ENCODE results near the gene ADGB. TPM values are rescaled to one million over a fixed set of nuclear protein-coding genes. Genes with fewer than 3 reads are reported as not detected.

ADGB gene
- total and polyA plus RNA-seq, 2 of the 13 experiments (the other 11 are each of a cell fraction or from before 2014, with no cell fraction given) = not detected

DNA sequence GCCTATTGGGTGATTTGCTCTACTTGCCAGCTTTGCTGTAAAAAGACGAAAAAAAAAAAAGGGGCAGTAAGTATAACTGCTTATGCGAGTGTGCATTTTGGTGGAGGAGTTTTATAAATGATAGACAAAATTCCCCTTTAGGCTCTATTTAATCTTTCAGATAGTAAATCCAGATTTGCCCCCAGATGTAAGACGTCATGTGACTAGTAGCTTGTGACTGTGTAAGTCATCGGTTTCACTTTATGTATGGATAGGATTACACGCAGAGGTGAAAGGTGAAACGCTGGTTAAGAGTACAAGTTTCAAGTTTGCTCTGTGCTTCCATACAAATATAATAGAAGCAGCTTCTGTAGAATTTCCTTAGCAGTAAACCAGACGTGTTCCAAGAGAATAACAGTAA, 47.2 kb upstream of the ADGB start (continued):
- TF ChIP-seq, protein P1, sequence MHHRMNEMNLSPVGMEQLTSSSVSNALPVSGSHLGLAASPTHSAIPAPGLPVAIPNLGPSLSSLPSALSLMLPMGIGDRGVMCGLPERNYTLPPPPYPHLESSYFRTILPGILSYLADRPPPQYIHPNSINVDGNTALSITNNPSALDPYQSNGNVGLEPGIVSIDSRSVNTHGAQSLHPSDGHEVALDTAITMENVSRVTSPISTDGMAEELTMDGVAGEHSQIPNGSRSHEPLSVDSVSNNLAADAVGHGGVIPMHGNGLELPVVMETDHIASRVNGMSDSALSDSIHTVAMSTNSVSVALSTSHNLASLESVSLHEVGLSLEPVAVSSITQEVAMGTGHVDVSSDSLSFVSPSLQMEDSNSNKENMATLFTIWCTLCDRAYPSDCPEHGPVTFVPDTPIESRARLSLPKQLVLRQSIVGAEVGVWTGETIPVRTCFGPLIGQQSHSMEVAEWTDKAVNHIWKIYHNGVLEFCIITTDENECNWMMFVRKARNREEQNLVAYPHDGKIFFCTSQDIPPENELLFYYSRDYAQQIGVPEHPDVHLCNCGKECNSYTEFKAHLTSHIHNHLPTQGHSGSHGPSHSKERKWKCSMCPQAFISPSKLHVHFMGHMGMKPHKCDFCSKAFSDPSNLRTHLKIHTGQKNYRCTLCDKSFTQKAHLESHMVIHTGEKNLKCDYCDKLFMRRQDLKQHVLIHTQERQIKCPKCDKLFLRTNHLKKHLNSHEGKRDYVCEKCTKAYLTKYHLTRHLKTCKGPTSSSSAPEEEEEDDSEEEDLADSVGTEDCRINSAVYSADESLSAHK (CRISPR knock-in tag; IDR thresholded peaks at IDR 0.05; ENCODE audit: borderline replicate concordance) = no peak
- TF ChIP-seq ZNF207 (IDR thresholded peaks at IDR 0.05; ENCODE audit: borderline replicate concordance) (no peak), SNAI1 (CRISPR knock-in tag; IDR thresholded peaks at IDR 0.05; ENCODE audit: borderline replicate concordance) (no peak)

DNA sequence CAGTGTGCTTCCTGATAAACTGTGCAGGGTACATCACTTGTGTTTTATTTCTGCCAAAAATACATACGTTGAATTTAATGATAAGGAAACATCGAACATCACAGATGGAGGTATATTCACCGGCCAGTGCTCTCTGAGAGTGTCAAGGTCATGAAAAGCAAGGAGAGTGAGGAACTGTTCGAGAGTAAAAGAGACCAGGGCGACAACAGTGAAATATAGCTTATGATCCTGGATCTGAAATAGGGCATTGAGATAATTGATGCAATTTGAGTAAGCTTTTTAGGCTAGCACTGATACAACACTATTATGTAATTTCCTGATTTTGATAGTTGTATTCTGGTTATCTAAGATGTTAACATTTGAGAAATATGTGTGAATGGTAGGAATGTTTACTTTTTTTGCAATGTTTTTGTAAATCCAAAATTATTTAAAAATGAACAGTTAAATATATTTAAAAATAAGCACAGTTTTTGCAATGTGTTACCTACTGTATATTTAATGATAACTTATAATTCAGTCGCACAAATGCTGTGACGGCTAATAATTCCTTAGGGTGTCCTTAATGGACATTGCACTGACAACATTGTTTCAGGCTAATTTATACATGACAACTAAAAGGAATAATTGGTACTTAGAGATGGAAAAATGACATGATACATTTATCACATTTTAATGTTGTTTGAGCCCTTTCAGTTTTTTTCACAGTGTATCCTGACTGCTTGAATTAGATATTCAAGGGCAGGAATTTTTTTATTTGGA, 45.2 kb upstream of the ADGB start:
- DNase-seq (ENCODE audit: low spot score) = no peak
- no peaks in the 10 kb centered on the region for H3K27me3 ChIP-seq (ENCODE audit: control insufficient read depth in 1 of 2, insufficient read depth in 2 of 2, low read length in 2 of 2)
- CTCF ChIA-PET (ENCODE audit: low intra/inter-chr PET ratio, low total read pairs) = no interaction called here
- no peak overlapping the region for H3K9ac ChIP-seq (ENCODE audit: insufficient read depth, low read depth, low read length)
- H3K4me1 ChIP-seq (ENCODE audit: insufficient read depth, low read length) = no peaks in the 10 kb centered on the region
- H3K9me3 ChIP-seq (ENCODE audit: low read length) = no peaks in the 10 kb centered on the region
- peaks cover 10 to 43% of the 10 kb centered on the region in 2 experiments for H3K36me3 ChIP-seq (replicated peaks in 1 of 2; ENCODE audit: control insufficient read depth in 1 of 2, insufficient read depth in 2 of 2, low read length in 2 of 2)
- H2AFZ ChIP-seq (ENCODE audit: low read length) = no peak overlapping the region
- BruUV-seq (replicated peaks) = no TSS peak
- H3K79me2 ChIP-seq (ENCODE audit: insufficient read depth, low read length) = peaks cover 10% of the 10 kb centered on the region
- FAIRE-seq = no peak
- no peak overlapping the region for H3K27ac ChIP-seq (ENCODE audit: extremely low read length, insufficient read depth, low read length)
- no peak overlapping the region for H3K4me2 ChIP-seq (ENCODE audit: low read depth, low read length)
- POLR2A ChIA-PET = no interaction called here
- no peak for ATAC-seq
- intact Hi-C loops (cut with micrococcal nuclease; ENCODE audit: unreplicated experiment) (no loop called here), in situ Hi-C loops (cut with HindIII; ENCODE audit: extremely low pct_ligation_motif_present, low pct_unique_long_range_greater_than_20kb) (no loop called here)
- 0 out of 2 replicates have a peak, but pooled peaks cover 3% of the 10 kb centered on the region for H4K20me1 ChIP-seq (ENCODE audit: insufficient read depth, low read length)
- H3K4me3 ChIP-seq (replicated peaks in 1 of 3; ENCODE audit: insufficient read depth in 1 of 3, low read depth in 2 of 3, low read length in 3 of 3) = no peak overlapping the region
- 97% methylated on average over 7 of the region's 7 CpGs for WGBS (ENCODE audit: low lambda C conversion rate)
- no peak for TF ChIP-seq ZNF274 (CRISPR knock-in tag; IDR thresholded peaks at IDR 0.05)
- no peak for TF ChIP-seq CCDC6 (CRISPR knock-in tag; IDR thresholded peaks at IDR 0.05)
- no peak for TF ChIP-seq ZNF598 (CRISPR knock-in tag; IDR thresholded peaks at IDR 0.05; ENCODE audit: borderline replicate concordance)
- TF ChIP-seq KDM1A (CRISPR knock-in tag; IDR thresholded peaks at IDR 0.05) = no peak
- TF ChIP-seq, protein P2, sequence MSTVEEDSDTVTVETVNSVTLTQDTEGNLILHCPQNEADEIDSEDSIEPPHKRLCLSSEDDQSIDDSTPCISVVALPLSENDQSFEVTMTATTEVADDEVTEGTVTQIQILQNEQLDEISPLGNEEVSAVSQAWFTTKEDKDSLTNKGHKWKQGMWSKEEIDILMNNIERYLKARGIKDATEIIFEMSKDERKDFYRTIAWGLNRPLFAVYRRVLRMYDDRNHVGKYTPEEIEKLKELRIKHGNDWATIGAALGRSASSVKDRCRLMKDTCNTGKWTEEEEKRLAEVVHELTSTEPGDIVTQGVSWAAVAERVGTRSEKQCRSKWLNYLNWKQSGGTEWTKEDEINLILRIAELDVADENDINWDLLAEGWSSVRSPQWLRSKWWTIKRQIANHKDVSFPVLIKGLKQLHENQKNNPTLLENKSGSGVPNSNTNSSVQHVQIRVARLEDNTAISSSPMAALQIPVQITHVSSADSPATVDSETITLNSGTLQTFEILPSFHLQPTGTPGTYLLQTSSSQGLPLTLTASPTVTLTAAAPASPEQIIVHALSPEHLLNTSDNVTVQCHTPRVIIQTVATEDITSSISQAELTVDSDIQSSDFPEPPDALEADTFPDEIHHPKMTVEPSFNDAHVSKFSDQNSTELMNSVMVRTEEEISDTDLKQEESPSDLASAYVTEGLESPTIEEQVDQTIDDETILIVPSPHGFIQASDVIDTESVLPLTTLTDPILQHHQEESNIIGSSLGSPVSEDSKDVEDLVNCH (CRISPR knock-in tag; IDR thresholded peaks at IDR 0.05) = no peak
- TF ChIP-seq, protein P3, sequence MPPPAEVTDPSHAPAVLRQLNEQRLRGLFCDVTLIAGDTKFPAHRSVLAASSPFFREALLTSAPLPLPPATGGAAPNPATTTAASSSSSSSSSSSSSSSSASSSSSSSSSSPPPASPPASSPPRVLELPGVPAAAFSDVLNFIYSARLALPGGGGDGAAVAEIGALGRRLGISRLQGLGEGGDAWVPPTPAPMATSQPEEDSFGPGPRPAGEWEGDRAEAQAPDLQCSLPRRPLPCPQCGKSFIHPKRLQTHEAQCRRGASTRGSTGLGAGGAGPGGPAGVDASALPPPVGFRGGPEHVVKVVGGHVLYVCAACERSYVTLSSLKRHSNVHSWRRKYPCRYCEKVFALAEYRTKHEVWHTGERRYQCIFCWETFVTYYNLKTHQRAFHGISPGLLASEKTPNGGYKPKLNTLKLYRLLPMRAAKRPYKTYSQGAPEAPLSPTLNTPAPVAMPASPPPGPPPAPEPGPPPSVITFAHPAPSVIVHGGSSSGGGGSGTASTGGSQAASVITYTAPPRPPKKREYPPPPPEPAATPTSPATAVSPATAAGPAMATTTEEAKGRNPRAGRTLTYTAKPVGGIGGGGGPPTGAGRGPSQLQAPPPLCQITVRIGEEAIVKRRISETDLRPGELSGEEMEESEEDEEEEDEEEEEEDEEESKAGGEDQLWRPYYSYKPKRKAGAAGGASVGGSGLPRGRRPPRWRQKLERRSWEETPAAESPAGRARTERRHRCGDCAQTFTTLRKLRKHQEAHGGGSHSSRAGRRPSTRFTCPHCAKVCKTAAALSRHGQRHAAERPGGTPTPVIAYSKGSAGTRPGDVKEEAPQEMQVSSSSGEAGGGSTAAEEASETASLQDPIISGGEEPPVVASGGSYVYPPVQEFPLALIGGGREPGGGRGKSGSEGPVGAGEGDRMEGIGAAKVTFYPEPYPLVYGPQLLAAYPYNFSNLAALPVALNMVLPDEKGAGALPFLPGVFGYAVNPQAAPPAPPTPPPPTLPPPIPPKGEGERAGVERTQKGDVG (CRISPR knock-in tag; IDR thresholded peaks at IDR 0.05; ENCODE audit: borderline replicate concordance) = no peak
- no peak for TF ChIP-seq ZNF552 (CRISPR knock-in tag; IDR thresholded peaks at IDR 0.05; ENCODE audit: borderline replicate concordance)
- no peak for TF ChIP-seq ZNF674 (CRISPR knock-in tag; IDR thresholded peaks at IDR 0.05; ENCODE audit: low read depth)
- TF ChIP-seq, protein P4, sequence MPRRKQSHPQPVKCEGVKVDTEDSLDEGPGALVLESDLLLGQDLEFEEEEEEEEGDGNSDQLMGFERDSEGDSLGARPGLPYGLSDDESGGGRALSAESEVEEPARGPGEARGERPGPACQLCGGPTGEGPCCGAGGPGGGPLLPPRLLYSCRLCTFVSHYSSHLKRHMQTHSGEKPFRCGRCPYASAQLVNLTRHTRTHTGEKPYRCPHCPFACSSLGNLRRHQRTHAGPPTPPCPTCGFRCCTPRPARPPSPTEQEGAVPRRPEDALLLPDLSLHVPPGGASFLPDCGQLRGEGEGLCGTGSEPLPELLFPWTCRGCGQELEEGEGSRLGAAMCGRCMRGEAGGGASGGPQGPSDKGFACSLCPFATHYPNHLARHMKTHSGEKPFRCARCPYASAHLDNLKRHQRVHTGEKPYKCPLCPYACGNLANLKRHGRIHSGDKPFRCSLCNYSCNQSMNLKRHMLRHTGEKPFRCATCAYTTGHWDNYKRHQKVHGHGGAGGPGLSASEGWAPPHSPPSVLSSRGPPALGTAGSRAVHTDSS (CRISPR knock-in tag; conservative IDR thresholded peaks at IDR 0.05) = no peak

Data from HepG2 (cell line).